Measurements from ENCODE around the gene WNT8A. TPM values are rescaled to one million over a fixed set of nuclear protein-coding genes. Genes with fewer than 3 reads are reported as not detected.

WNT8A gene
- total RNA-seq, 1 experiment from 2014 or later = not detected

- no peaks in the 10 kb centered on the region for H4K20me1 ChIP-seq (ENCODE audit: insufficient read depth)
- H3K27me3 ChIP-seq (ENCODE audit: insufficient read depth, low read length) = no peaks in the 10 kb centered on the region
- H3K79me2 ChIP-seq (ENCODE audit: insufficient read depth, low read length) = no peaks in the 10 kb centered on the region
- no peak for TF ChIP-seq SP1 (IDR thresholded peaks at IDR 0.05; ENCODE audit: low read depth)
- 0 out of 6 replicates have a peak, but pooled peaks of 2 of the 3 experiments have one; percentile 13 to 15 for TF ChIP-seq CTCF (IDR thresholded peaks at IDR 0.05 in 2 of 3, conservative IDR thresholded peaks at IDR 0.05 in 1 of 3; ENCODE audit: borderline replicate concordance in 1 of 3, insufficient read depth in 1 of 3, low read depth in 2 of 3, low read length in 2 of 3)
- no peak overlapping the region for H3K4me2 ChIP-seq (ENCODE audit: low read length)
- H3K4me1 ChIP-seq (ENCODE audit: control insufficient read depth in 1 of 2, insufficient read depth in 2 of 2, low read length in 2 of 2) = no peaks in the 10 kb centered on the region
- no peak overlapping the region for H3K9ac ChIP-seq (ENCODE audit: low read length)
- CTCF ChIA-PET = interaction anchor here (0.9 to 2.3 kb wide), 4 partner anchors 9 to 67 kb away, joined by 3 to 16 read pairs (median 5); no protein-coding TSS in a partner anchor
- intact Hi-C loops (cut with micrococcal nuclease) = no loop called here
- no peak overlapping the region for H3K4me3 ChIP-seq (replicated peaks in 1 of 2; ENCODE audit: low read depth in 1 of 2, low read length in 2 of 2)
- RAD21 ChIA-PET (ENCODE audit: low non-redundant PET in 1 of 2, low total read pairs in 2 of 2, uncharacterized antibody in 2 of 2, unreplicated experiment in 2 of 2) = no interaction called here
- ATAC-seq (no peak), DNase-seq (ENCODE audit: low read depth, low spot score) (no peak)
- BruUV-seq (replicated peaks) = no TSS peak
- H2AFZ ChIP-seq (ENCODE audit: low read depth, low read length, poor library complexity, severe bottlenecking) = no peak overlapping the region
- H3K9me2 ChIP-seq (ENCODE audit: insufficient read depth) = no peaks in the 10 kb centered on the region
- POLR2A ChIA-PET = no interaction called here
- H3K36me3 ChIP-seq (ENCODE audit: control insufficient read depth in 1 of 2, insufficient read depth in 2 of 2, low read length in 2 of 2) = no peaks in the 10 kb centered on the region
- no peaks in the 10 kb centered on the region for H3K9me3 ChIP-seq (ENCODE audit: control insufficient read depth in 1 of 2, insufficient read depth in 1 of 2, low read depth in 1 of 2, low read length in 2 of 2)
- H3K27ac ChIP-seq (ENCODE audit: low read depth, low read length) = no peak overlapping the region
These were observed 1.8 kb upstream of the WNT8A start for GRCh38 chr5:138082033-138082432.

- ATAC-seq = no peak
- Histone ChIP-seq H3K9me2 (ENCODE audit: insufficient read depth) (no peaks in the 10 kb centered on the region), H3K9me3 (ENCODE audit: control insufficient read depth in 1 of 2, insufficient read depth in 1 of 2, low read depth in 1 of 2, low read length in 2 of 2) (no peaks in the 10 kb centered on the region), H3K9ac (ENCODE audit: low read length) (no peak overlapping the region), H3K27ac (ENCODE audit: low read depth, low read length) (no peak overlapping the region), H3K79me2 (ENCODE audit: insufficient read depth, low read length) (no peaks in the 10 kb centered on the region), H4K20me1 (ENCODE audit: insufficient read depth) (no peaks in the 10 kb centered on the region), H3K27me3 (ENCODE audit: insufficient read depth, low read length) (no peaks in the 10 kb centered on the region; the same call in 1 of the 2 replicates), H3K4me1 (ENCODE audit: control insufficient read depth in 1 of 2, insufficient read depth in 2 of 2, low read length in 2 of 2) (peaks cover 0 to 6% of the 10 kb centered on the region in 2 experiments; a peak in 1 of 4 replicates), H3K4me2 (ENCODE audit: low read length) (no peak overlapping the region), H3K36me3 (ENCODE audit: control insufficient read depth in 1 of 2, insufficient read depth in 2 of 2, low read length in 2 of 2) (no peaks in the 10 kb centered on the region), H2AFZ (ENCODE audit: low read depth, low read length, poor library complexity, severe bottlenecking) (no peak overlapping the region), H3K4me3 (replicated peaks in 1 of 2; ENCODE audit: low read depth in 1 of 2, low read length in 2 of 2) (no peak overlapping the region)
- ChIA-PET RAD21 (ENCODE audit: low non-redundant PET in 1 of 2, low total read pairs in 2 of 2, uncharacterized antibody in 2 of 2, unreplicated experiment in 2 of 2) (no interaction called here), CTCF (interaction anchor here (2.2 kb wide), 1 partner anchor 10 kb away, joined by 6 read pairs; no protein-coding TSS in a partner anchor), POLR2A (no interaction called here)
- TF ChIP-seq MAX (IDR thresholded peaks at IDR 0.05) (no peak), ELF1 (IDR thresholded peaks at IDR 0.05; ENCODE audit: borderline replicate concordance, low read depth) (no peak), REST (IDR thresholded peaks at IDR 0.05; ENCODE audit: low read depth) (no peak), EZH2 (IDR thresholded peaks at IDR 0.05) (no peak), FOSL1 (IDR thresholded peaks at IDR 0.05; ENCODE audit: low read depth) (no peak), JUND (IDR thresholded peaks at IDR 0.05) (no peak), ZNF274 (IDR thresholded peaks at IDR 0.05; ENCODE audit: low read depth, low read length) (no peak), SP1 (IDR thresholded peaks at IDR 0.05; ENCODE audit: low read depth) (no peak), TCF7L2 (IDR thresholded peaks at IDR 0.05; ENCODE audit: borderline replicate concordance, extremely low read depth, insufficient read depth, insufficient read length) (no peak), SRF (IDR thresholded peaks at IDR 0.05; ENCODE audit: low read depth) (no peak)
- intact Hi-C loops (cut with micrococcal nuclease) = no loop called here
- no TSS peak for BruUV-seq (replicated peaks)
- DNase-seq (ENCODE audit: low read depth, low spot score) = no peak
These were observed 7.9 kb downstream of the WNT8A start for GRCh38 chr5:138091685-138092084.
